ENCODE measurements around the gene CHSY3. TPM values are rescaled to one million over a fixed set of nuclear protein-coding genes. Genes with fewer than 3 reads are reported as not detected.

CHSY3 gene
- total RNA-seq, 4 donors from 2014 or later: 1.3 to 2.1 (median 1.5) TPM

DNA sequence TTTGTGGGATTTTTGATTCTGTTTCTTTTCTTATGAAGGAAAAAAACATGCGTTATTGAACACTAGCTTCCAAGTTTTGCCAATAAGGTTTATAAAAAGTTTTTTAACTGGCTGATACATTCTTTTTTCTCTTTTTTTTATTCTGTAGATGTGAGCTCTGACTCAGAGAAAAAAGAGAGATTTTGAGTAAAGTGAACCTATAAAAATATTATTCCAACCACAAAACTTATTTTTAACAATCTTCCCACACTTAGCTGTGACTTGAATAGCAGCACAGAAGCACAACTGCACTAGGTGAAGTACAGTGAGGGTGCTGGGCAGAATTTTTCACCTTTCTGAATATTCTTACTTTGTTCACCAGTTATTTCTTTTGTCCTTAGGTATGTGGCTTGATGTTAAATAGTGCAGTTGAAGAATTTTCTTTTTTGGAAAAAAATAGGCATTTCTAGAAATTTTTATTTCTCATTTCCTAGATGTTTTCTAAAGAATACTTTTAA is 41.6 kb downstream of the CHSY3 start:
- TF ChIP-seq, protein P1, sequence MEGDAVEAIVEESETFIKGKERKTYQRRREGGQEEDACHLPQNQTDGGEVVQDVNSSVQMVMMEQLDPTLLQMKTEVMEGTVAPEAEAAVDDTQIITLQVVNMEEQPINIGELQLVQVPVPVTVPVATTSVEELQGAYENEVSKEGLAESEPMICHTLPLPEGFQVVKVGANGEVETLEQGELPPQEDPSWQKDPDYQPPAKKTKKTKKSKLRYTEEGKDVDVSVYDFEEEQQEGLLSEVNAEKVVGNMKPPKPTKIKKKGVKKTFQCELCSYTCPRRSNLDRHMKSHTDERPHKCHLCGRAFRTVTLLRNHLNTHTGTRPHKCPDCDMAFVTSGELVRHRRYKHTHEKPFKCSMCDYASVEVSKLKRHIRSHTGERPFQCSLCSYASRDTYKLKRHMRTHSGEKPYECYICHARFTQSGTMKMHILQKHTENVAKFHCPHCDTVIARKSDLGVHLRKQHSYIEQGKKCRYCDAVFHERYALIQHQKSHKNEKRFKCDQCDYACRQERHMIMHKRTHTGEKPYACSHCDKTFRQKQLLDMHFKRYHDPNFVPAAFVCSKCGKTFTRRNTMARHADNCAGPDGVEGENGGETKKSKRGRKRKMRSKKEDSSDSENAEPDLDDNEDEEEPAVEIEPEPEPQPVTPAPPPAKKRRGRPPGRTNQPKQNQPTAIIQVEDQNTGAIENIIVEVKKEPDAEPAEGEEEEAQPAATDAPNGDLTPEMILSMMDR (IDR thresholded peaks at IDR 0.05): no peak
- no peak for TF ChIP-seq POLR2AphosphoS5 (IDR thresholded peaks at IDR 0.05)
- TF ChIP-seq POLR2A (IDR thresholded peaks at IDR 0.05): no peak
- TF ChIP-seq EP300 (IDR thresholded peaks at IDR 0.05): no peak
- Histone ChIP-seq H3K36me3 (no peaks in the 10 kb centered on the region), H3K9me3 (no peaks in the 10 kb centered on the region), H3K4me3 (no peak overlapping the region), H3K27me3 (no peaks in the 10 kb centered on the region), H3K27ac (no peak overlapping the region), H3K4me1 (no peaks in the 10 kb centered on the region)
- WGBS: 63% methylated on average over 1 of the region's 1 CpG
- no peak for DNase-seq (ENCODE audit: low spot score in 2 of 2)

DNA sequence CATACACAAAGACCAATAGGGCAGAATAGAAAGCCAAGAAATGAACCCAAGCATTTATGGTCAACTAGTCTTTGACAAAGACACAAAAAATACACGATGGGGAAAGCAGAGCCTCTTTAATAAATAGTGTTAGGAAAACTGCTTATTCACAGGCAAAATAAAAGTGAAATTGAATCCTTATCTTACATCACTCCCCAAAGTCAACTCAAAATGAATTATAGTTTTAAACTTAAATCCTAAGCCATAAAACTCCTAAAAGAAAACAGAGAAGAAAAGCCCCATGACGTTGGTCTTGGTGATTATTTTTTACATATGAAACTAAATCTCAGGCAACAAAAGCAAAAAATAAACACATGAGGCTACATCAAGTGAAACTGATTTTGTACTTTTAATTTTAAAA is 46.8 kb downstream of the CHSY3 start:
- no peak overlapping the region for H3K27ac ChIP-seq
- TF ChIP-seq EP300 (IDR thresholded peaks at IDR 0.05) (no peak), POLR2AphosphoS5 (IDR thresholded peaks at IDR 0.05) (no peak), POLR2A (IDR thresholded peaks at IDR 0.05) (no peak)
- TF ChIP-seq, protein P1 (IDR thresholded peaks at IDR 0.05): no peak
- 33% methylated on average over 2 of the region's 2 CpGs for WGBS

DNA sequence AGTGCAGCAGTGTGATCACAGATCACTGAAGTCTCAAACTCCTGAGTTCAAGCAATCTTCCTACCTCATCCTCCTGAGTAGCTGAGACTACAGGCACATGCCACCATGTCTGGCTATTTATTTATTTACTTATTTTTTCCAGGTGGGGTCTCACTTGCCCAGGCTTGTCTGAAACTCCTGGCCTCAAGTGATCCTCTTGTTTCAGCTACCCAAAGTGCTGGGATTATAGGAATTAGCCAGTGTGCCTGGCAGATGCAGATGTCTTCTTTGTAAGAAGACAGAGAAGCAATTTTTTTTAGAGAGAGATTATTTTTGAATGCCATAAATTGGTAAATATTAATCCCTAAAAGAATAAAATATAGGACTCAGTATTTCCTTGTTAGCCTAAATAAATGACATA is 54.3 kb downstream of the CHSY3 start:
- H3K27me3 ChIP-seq: no peaks in the 10 kb centered on the region
- DNase-seq (ENCODE audit: low spot score in 2 of 2): no peak
- H3K4me1 ChIP-seq: no peaks in the 10 kb centered on the region
- no peak for TF ChIP-seq EP300 (IDR thresholded peaks at IDR 0.05)
- TF ChIP-seq, protein P1 (IDR thresholded peaks at IDR 0.05): no peak
- no peak for TF ChIP-seq POLR2A (IDR thresholded peaks at IDR 0.05)
- TF ChIP-seq POLR2AphosphoS5 (IDR thresholded peaks at IDR 0.05): no peak
- no peaks in the 10 kb centered on the region for H3K36me3 ChIP-seq
- H3K4me3 ChIP-seq: no peak overlapping the region
- no peak overlapping the region for H3K27ac ChIP-seq
- peaks cover 4% of the 10 kb centered on the region for H3K9me3 ChIP-seq

More for the DNA sequence above, 46.8 kb downstream of the CHSY3 start:
- H3K4me1 ChIP-seq: no peaks in the 10 kb centered on the region
- DNase-seq (ENCODE audit: low spot score in 2 of 2): no peak
- peaks cover 7% of the 10 kb centered on the region for H3K9me3 ChIP-seq
- no peaks in the 10 kb centered on the region for H3K27me3 ChIP-seq
- no peaks in the 10 kb centered on the region for H3K36me3 ChIP-seq
- H3K4me3 ChIP-seq: no peak overlapping the region

DNA sequence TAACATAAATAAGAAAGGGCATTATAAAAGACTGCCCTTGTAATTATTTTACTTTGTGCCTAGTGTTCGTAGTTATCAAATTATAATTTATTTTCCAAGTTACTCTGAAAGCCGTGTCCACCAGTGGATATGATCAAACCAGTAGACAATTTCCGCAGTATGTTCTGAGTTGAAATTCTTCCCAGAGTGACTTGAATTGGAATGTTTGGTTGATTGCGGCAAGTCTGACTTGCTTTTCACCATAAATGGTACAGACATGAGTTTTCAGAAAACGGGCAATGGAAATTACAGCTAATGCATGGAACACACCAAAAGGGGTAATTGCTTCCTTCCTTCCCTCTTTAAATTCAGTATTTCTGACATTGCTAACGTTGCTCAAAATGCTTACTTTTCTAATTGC is 56.6 kb downstream of the CHSY3 start:
- H3K9me3 ChIP-seq: no peaks in the 10 kb centered on the region
- no peaks in the 10 kb centered on the region for H3K4me1 ChIP-seq
- no peaks in the 10 kb centered on the region for H3K27me3 ChIP-seq
- H3K4me3 ChIP-seq: no peak overlapping the region
- no peak overlapping the region for H3K27ac ChIP-seq
- no peak for TF ChIP-seq POLR2AphosphoS5 (IDR thresholded peaks at IDR 0.05)
- 85% methylated on average over 6 of the region's 6 CpGs for WGBS
- DNase-seq (ENCODE audit: low spot score in 2 of 2): no peak
- no peaks in the 10 kb centered on the region for H3K36me3 ChIP-seq

DNA sequence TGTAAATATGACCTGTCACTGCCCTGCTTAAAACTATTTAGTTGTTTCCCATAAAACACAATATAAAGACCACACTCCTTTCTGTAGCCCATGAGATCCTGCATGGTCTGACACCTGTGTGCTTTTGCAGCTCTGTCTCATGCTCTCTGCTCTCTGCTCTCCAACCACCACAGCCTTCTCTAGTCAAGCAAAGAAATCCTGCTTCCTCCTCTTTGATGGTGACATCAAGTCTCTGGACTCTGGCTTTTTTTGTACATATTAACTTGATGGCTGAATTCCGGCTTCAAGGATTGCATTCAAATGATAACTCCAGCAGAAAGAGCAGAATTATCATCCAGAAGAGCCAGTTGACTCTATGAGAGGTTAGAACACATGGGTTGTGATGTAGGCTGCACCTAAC is 58.2 kb downstream of the CHSY3 start:
- Histone ChIP-seq H3K27me3 (no peaks in the 10 kb centered on the region), H3K36me3 (no peaks in the 10 kb centered on the region), H3K27ac (no peak overlapping the region), H3K9me3 (no peaks in the 10 kb centered on the region), H3K4me3 (no peak overlapping the region), H3K4me1 (no peaks in the 10 kb centered on the region)
- no peak for TF ChIP-seq POLR2AphosphoS5 (IDR thresholded peaks at IDR 0.05)
- TF ChIP-seq EP300 (IDR thresholded peaks at IDR 0.05): no peak
- TF ChIP-seq POLR2A (IDR thresholded peaks at IDR 0.05): no peak
- TF ChIP-seq, protein P1 (IDR thresholded peaks at IDR 0.05): no peak
- 92% methylated on average over 1 of the region's 1 CpG for WGBS
- DNase-seq (ENCODE audit: low spot score in 2 of 2): no peak

DNA sequence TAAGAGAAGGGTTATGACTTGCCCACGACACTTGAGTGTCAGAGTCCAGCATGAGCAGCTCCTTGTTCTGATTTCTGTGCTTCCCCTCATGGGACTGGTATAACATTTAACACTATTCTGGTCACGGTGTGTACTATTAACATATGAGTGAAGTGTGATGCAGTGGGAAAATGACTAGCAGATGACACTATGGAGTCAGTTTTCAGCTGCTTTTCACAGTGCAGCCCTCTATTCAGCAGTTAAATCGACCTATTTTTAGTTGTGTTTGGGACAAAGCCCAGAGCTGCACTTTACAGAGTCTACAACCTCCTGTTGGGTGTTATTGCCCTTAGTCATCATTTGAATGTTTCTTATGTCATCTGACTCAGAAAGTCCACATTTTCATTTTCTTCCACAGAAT is 59.1 kb downstream of the CHSY3 start:
- WGBS: 32% methylated on average over 3 of the region's 3 CpGs
- Histone ChIP-seq H3K4me1 (no peaks in the 10 kb centered on the region), H3K27me3 (no peaks in the 10 kb centered on the region), H3K36me3 (no peaks in the 10 kb centered on the region), H3K27ac (no peak overlapping the region), H3K4me3 (no peak overlapping the region), H3K9me3 (no peaks in the 10 kb centered on the region)
- TF ChIP-seq, protein P1 (IDR thresholded peaks at IDR 0.05): no peak
- no peak for TF ChIP-seq POLR2A (IDR thresholded peaks at IDR 0.05)
- DNase-seq (ENCODE audit: low spot score in 2 of 2): no peak

All from suprapubic skin (tissue), 4 donors.